Fibroblast of skin of right biceps (primary cell): Measurements from ENCODE around the gene PTPN9.
"Not testable (repeated sequence)": the region's sequence is repeated elsewhere in the genome, so short reads cannot be mapped to it uniquely, and the experiment has no call there.

Experiments
- DNase-seq: peaks from one replicate; pipeline ENCODE4 v3.0.0-alpha.2; 2013

Gene PTPN9

GRCh38 chr15:75452865-75453702 lies 126.0 kb downstream of the PTPN9 start:
- peak; percentile 42 for DNase-seq

GRCh38 chr15:75452364-75452864 lies 126.7 kb downstream of the PTPN9 start:
- peak; percentile 80 for DNase-seq

- peak; percentile 100 for DNase-seq
Measured at GRCh38 chr15:75451674-75452363, 127.3 kb downstream of the PTPN9 start, which contains the start of gene SIN3A. Gene SIN3A (minus strand): TSS chr15:75451690. CDS start chr15:75430375, 21,315 bp downstream.

GRCh38 chr15:75451202-75451673 lies 127.9 kb downstream of the PTPN9 start:
- no peak for DNase-seq

GRCh38 chr15:75450307-75451201 lies 128.6 kb downstream of the PTPN9 start:
- peak; percentile 98 for DNase-seq

GRCh38 chr15:75449585-75450306 lies 129.4 kb downstream of the PTPN9 start:
- no peak for DNase-seq

- DNase-seq, result not testable (repeated sequence)
Measured at GRCh38 chr15:75448171-75448570, 130.9 kb downstream of the PTPN9 start.

- DNase-seq, result no peak
Measured at GRCh38 chr15:75446151-75446550, 133.0 kb downstream of the PTPN9 start.

GRCh38 chr15:75445324-75445723 lies 133.8 kb downstream of the PTPN9 start:
- DNase-seq, result not testable (repeated sequence)

GRCh38 chr15:75443972-75444453 lies 135.1 kb downstream of the PTPN9 start:
- peak; percentile 64 for DNase-seq

- DNase-seq, result no peak
Measured at GRCh38 chr15:75437721-75438120, 141.4 kb downstream of the PTPN9 start.

GRCh38 chr15:75436881-75437280 lies 142.2 kb downstream of the PTPN9 start:
- no peak for DNase-seq

- DNase-seq, result no peak
Measured at GRCh38 chr15:75431682-75432081, 147.4 kb downstream of the PTPN9 start.

GRCh38 chr15:75431270-75431669 lies 147.8 kb downstream of the PTPN9 start:
- peak; percentile 7 for DNase-seq

- no peak for DNase-seq
Measured at GRCh38 chr15:75430259-75430658, 148.9 kb downstream of the PTPN9 start.

GRCh38 chr15:75428152-75428551 lies 151.0 kb downstream of the PTPN9 start:
- no peak for DNase-seq

- no peak for DNase-seq
Measured at GRCh38 chr15:75425966-75426500, 153.1 kb downstream of the PTPN9 start.

GRCh38 chr15:75422554-75422953 lies 156.6 kb downstream of the PTPN9 start:
- no peak for DNase-seq

GRCh38 chr15:75420698-75421097 lies 158.4 kb downstream of the PTPN9 start:
- DNase-seq, result no peak

- no peak for DNase-seq
Measured at GRCh38 chr15:75416584-75416983, 162.5 kb downstream of the PTPN9 start.
